SK-N-SH treated with all-trans-retinoic acid at 6 μM for 48 hours (cell line): ENCODE results near the gene NEGR1.

Source experiments
- ATAC-seq: fragments of 200-7000 bp; cut with Tn5 transposase; 3 replicates; pipeline ENCODE4 v1.9.1; 2020; ENCODE audit warnings: mild to moderate bottlenecking, moderate library complexity
- ARNTL ChIP-seq: fragments of 450-650 bp; formaldehyde crosslinking; IDR thresholded peaks from 2 replicates; pipeline ENCODE4 v1.5.0; 2020; ENCODE audit warnings: low read depth, mild to moderate bottlenecking, moderate library complexity, borderline replicate concordance
- BACH2 ChIP-seq: fragments of 250-450 bp; sonication (Bioruptor Pico); IDR thresholded peaks from 2 replicates; pipeline ENCODE4 v1.9.0; 2021; ENCODE audit warnings: mild to moderate bottlenecking, borderline replicate concordance
- CSRNP3 ChIP-seq: fragments of 250-450 bp; sonication (Bioruptor Pico); IDR thresholded peaks from 2 replicates; pipeline ENCODE4 v1.5.1; 2021; ENCODE audit warnings: mild to moderate bottlenecking, moderate library complexity
- ESRRG ChIP-seq: fragments of 250-450 bp; sonication (Bioruptor Pico); IDR thresholded peaks from 2 replicates; pipeline ENCODE4 v1.6.1; 2021; ENCODE audit warnings: mild to moderate bottlenecking
- GLIS3 ChIP-seq: fragments of 250-450 bp; sonication (Bioruptor Pico); IDR thresholded peaks from 2 replicates; pipeline ENCODE4 v1.5.0; 2020; ENCODE audit warnings: mild to moderate bottlenecking, moderate library complexity
- ISL1 ChIP-seq: fragments of 250-450 bp; sonication (Bioruptor Pico); IDR thresholded peaks from 2 replicates; pipeline ENCODE4 v2.1.2; 2022; ENCODE audit warnings: mild to moderate bottlenecking, moderate library complexity
- OSR1 ChIP-seq: fragments of 250-450 bp; sonication (Bioruptor Pico); IDR thresholded peaks from 2 replicates; pipeline ENCODE4 v1.8.0; 2022; ENCODE audit warnings: moderate library complexity, mild to moderate bottlenecking, inconsistent platforms
- RARB ChIP-seq: fragments of 250-450 bp; sonication (Bioruptor Pico); IDR thresholded peaks from 2 replicates; pipeline ENCODE4 v1.8.0; 2021; ENCODE audit warnings: mild to moderate bottlenecking, moderate library complexity
- SNAI2 ChIP-seq: fragments of 250-450 bp; sonication (Bioruptor Pico); IDR thresholded peaks from 2 replicates; pipeline ENCODE4 v1.5.0; 2020; ENCODE audit warnings: mild to moderate bottlenecking, moderate library complexity
- TCF4 ChIP-seq: fragments of 250-450 bp; sonication (Bioruptor Pico); IDR thresholded peaks from 2 replicates; pipeline ENCODE4 v1.8.0; 2021; ENCODE audit warnings: mild to moderate bottlenecking, moderate library complexity, borderline replicate concordance
- TOX ChIP-seq: fragments of 250-450 bp; sonication (Bioruptor Pico); IDR thresholded peaks from 2 replicates; pipeline ENCODE4 v1.8.0; 2021; ENCODE audit warnings: mild to moderate bottlenecking, moderate library complexity, borderline replicate concordance
- ZC3H10 ChIP-seq: fragments of 250-450 bp; sonication (Bioruptor Pico); IDR thresholded peaks from 2 replicates; pipeline ENCODE4 v1.5.1; 2021; ENCODE audit warnings: mild to moderate bottlenecking, moderate library complexity
- ZFP3 ChIP-seq: fragments of 250-450 bp; sonication (Bioruptor Pico); IDR thresholded peaks from 2 replicates; pipeline ENCODE4 v1.5.0; 2020; ENCODE audit warnings: mild to moderate bottlenecking, moderate library complexity
- ZFP30 ChIP-seq: fragments of 450-650 bp; formaldehyde crosslinking; IDR thresholded peaks from 2 replicates; pipeline ENCODE4 v1.5.0; 2022; ENCODE audit warnings: mild to moderate bottlenecking, moderate library complexity
- ZNF565 ChIP-seq: fragments of 450-650 bp; formaldehyde crosslinking; conservative IDR thresholded peaks from 2 replicates; pipeline ENCODE4 v1.5.0; 2020; ENCODE audit warnings: low read depth, mild to moderate bottlenecking, moderate library complexity
- ZNF70 ChIP-seq: fragments of 450-650 bp; formaldehyde crosslinking; IDR thresholded peaks from 2 replicates; pipeline ENCODE4 v1.5.0; 2020; ENCODE audit warnings: mild to moderate bottlenecking, moderate library complexity
- ZNF8 ChIP-seq: fragments of 450-650 bp; formaldehyde crosslinking; IDR thresholded peaks from 2 replicates; pipeline ENCODE4 v1.5.0; 2020; ENCODE audit warnings: mild to moderate bottlenecking, moderate library complexity
- TF ChIP-seq, protein P1 (sequence below): fragments of 250-450 bp; sonication (Bioruptor Pico); IDR thresholded peaks from 2 replicates; pipeline ENCODE4 v1.5.1; 2020; ENCODE audit warnings: low read depth, mild to moderate bottlenecking, moderate library complexity
- TF ChIP-seq, protein P2 (sequence below): fragments of 250-450 bp; sonication (Bioruptor Pico); IDR thresholded peaks from 2 replicates; pipeline ENCODE4 v1.8.0; 2021; ENCODE audit warnings: low read depth, mild to moderate bottlenecking, moderate library complexity, borderline replicate concordance
- TF ChIP-seq, protein P3 (sequence below): fragments of 250-450 bp; sonication (Bioruptor Pico); IDR thresholded peaks from 2 replicates; pipeline ENCODE4 v1.5.0; 2020; ENCODE audit warnings: mild to moderate bottlenecking, moderate library complexity

The NEGR1 gene

GRCh38 chr1:71510725-71511124 is 771.6 kb downstream of the NEGR1 start (continued):
- TF ChIP-seq ZNF8 (CRISPR knock-in tag) (no peak), ISL1 (no peak), ZFP30 (CRISPR knock-in tag) (no peak), BACH2 (CRISPR knock-in tag) (no peak)

GRCh38 chr1:71509051-71509595 is 773.2 kb downstream of the NEGR1 start:
- TF ChIP-seq ZNF8 (CRISPR knock-in tag) (no peak), ZC3H10 (no peak), ZFP30 (CRISPR knock-in tag) (no peak), TOX (CRISPR knock-in tag) (no peak)
- no peak for ATAC-seq

DNA sequence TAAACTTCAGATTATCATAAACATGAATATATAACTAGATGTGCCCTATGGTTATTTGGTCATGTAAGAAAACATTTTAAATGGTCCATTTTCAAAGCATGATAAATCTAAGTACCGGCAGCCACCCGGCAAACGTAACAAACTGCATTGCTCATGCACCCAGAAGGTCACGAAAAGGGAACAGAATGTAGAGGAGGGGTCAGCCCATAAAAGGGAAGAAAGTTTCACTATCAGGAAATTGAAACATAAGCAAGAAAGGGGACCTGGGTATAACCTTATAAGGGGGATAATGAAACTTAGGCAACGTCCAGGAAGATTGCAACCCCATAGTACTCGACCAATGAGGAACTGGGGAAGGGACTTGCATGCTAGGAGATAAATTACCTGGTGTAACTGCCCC is 780.3 kb downstream of the NEGR1 start:
- ATAC-seq: no peak
- TF ChIP-seq ISL1 (no peak), ZNF70 (CRISPR knock-in tag) (no peak), SNAI2 (no peak), ZC3H10 (no peak), TOX (CRISPR knock-in tag) (no peak), TCF4 (CRISPR knock-in tag) (no peak), ZNF8 (CRISPR knock-in tag) (no peak), ZFP30 (CRISPR knock-in tag) (no peak), ESRRG (CRISPR knock-in tag) (no peak), RARB (no peak), ZNF565 (CRISPR knock-in tag) (no peak), CSRNP3 (CRISPR knock-in tag) (no peak), GLIS3 (CRISPR knock-in tag) (no peak), ARNTL (CRISPR knock-in tag) (no peak)
- TF ChIP-seq, protein P1, sequence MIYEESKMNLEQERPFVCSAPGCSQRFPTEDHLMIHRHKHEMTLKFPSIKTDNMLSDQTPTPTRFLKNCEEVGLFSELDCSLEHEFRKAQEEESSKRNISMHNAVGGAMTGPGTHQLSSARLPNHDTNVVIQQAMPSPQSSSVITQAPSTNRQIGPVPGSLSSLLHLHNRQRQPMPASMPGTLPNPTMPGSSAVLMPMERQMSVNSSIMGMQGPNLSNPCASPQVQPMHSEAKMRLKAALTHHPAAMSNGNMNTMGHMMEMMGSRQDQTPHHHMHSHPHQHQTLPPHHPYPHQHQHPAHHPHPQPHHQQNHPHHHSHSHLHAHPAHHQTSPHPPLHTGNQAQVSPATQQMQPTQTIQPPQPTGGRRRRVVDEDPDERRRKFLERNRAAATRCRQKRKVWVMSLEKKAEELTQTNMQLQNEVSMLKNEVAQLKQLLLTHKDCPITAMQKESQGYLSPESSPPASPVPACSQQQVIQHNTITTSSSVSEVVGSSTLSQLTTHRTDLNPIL (CRISPR knock-in tag): no peak
- TF ChIP-seq, protein P2, sequence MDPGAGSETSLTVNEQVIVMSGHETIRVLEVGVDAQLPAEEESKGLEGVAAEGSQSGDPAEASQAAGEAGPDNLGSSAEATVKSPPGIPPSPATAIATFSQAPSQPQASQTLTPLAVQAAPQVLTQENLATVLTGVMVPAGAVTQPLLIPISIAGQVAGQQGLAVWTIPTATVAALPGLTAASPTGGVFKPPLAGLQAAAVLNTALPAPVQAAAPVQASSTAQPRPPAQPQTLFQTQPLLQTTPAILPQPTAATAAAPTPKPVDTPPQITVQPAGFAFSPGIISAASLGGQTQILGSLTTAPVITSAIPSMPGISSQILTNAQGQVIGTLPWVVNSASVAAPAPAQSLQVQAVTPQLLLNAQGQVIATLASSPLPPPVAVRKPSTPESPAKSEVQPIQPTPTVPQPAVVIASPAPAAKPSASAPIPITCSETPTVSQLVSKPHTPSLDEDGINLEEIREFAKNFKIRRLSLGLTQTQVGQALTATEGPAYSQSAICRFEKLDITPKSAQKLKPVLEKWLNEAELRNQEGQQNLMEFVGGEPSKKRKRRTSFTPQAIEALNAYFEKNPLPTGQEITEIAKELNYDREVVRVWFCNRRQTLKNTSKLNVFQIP (CRISPR knock-in tag): no peak

GRCh38 chr1:71498542-71498941 is 783.8 kb downstream of the NEGR1 start:
- TF ChIP-seq ZNF70 (CRISPR knock-in tag) (no peak), SNAI2 (no peak), ESRRG (CRISPR knock-in tag) (no peak), ISL1 (no peak), CSRNP3 (CRISPR knock-in tag) (no peak), ZFP3 (no peak), RARB (no peak), GLIS3 (CRISPR knock-in tag) (no peak), ZFP30 (CRISPR knock-in tag) (no peak), TCF4 (CRISPR knock-in tag) (no peak), ZNF565 (CRISPR knock-in tag) (no peak), OSR1 (CRISPR knock-in tag) (no peak), TOX (CRISPR knock-in tag) (no peak), BACH2 (CRISPR knock-in tag) (no peak), ARNTL (CRISPR knock-in tag) (no peak)
- TF ChIP-seq, protein P1 (CRISPR knock-in tag): no peak
- TF ChIP-seq, protein P2 (CRISPR knock-in tag): no peak
- TF ChIP-seq, protein P3, sequence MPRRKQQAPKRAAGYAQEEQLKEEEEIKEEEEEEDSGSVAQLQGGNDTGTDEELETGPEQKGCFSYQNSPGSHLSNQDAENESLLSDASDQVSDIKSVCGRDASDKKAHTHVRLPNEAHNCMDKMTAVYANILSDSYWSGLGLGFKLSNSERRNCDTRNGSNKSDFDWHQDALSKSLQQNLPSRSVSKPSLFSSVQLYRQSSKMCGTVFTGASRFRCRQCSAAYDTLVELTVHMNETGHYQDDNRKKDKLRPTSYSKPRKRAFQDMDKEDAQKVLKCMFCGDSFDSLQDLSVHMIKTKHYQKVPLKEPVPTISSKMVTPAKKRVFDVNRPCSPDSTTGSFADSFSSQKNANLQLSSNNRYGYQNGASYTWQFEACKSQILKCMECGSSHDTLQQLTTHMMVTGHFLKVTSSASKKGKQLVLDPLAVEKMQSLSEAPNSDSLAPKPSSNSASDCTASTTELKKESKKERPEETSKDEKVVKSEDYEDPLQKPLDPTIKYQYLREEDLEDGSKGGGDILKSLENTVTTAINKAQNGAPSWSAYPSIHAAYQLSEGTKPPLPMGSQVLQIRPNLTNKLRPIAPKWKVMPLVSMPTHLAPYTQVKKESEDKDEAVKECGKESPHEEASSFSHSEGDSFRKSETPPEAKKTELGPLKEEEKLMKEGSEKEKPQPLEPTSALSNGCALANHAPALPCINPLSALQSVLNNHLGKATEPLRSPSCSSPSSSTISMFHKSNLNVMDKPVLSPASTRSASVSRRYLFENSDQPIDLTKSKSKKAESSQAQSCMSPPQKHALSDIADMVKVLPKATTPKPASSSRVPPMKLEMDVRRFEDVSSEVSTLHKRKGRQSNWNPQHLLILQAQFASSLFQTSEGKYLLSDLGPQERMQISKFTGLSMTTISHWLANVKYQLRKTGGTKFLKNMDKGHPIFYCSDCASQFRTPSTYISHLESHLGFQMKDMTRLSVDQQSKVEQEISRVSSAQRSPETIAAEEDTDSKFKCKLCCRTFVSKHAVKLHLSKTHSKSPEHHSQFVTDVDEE (CRISPR knock-in tag): no peak
- ATAC-seq: no peak
